ENCODE results near the gene RETN. TPM values are rescaled to one million over a fixed set of nuclear protein-coding genes. Genes with fewer than 3 reads are reported as not detected.

The RETN gene
- total and polyA plus RNA-seq, 2 of the 8 experiments (the other 6 are each of a cell fraction or from before 2014, with no cell fraction given) = not detected

DNA sequence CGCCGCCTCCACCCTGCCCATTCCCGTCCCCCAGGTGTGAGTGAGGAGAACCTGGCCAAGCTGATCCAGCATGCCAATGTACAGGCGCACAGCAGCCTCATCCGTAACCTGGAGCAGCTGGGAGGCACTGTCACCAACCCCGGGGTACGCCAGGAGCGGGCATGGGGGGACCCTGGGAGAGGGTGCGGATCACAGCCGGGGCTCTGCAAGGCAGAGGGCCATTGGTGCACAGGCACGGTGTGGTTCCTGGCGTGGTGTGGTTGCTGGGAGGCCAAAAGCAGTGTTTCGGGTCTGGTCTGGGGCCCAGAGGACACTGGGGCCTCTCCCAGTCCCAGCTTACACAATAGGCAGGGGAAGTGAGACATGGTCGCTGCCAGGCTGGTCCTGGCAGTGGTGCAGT is 23.7 kb upstream of the RETN start:
- no peaks in the 10 kb centered on the region for H3K79me2 ChIP-seq (ENCODE audit: control insufficient read depth in 1 of 2, insufficient read depth in 2 of 2, low read length in 2 of 2)
- H3K18ac ChIP-seq (ENCODE audit: extremely low read depth, low read length) = no peak overlapping the region
- H3K27me3 ChIP-seq (replicated peaks in 1 of 4; ENCODE audit: control insufficient read depth in 3 of 4, extremely low read depth in 1 of 4, insufficient read depth in 3 of 4, low read length in 3 of 4) = peaks cover 0 to under 1% (median 0%) of the 10 kb centered on the region in 4 experiments; a peak in 1 of 7 replicates
- H3K56ac ChIP-seq (replicated peaks; ENCODE audit: insufficient read length, low read depth, low read length) = no peak overlapping the region
- POLR2A ChIA-PET (ENCODE audit: partially characterized antibody) = interaction anchor here (0.6 to 1.8 kb wide), 3 partner anchors 10 to 81 kb away, joined by 3 to 8 read pairs (median 3); no protein-coding TSS in a partner anchor
- H4K8ac ChIP-seq (ENCODE audit: extremely low read depth, insufficient read depth, low read length) = no peak overlapping the region
- no peak overlapping the region for H3K14ac ChIP-seq (ENCODE audit: insufficient read length)
- H3K4ac ChIP-seq (replicated peaks; ENCODE audit: insufficient read length, low read depth, low read length) = no peak overlapping the region
- H2BK5ac ChIP-seq (ENCODE audit: low read depth, low read length) = no peak overlapping the region
- CTCF ChIA-PET (ENCODE audit: partially characterized antibody) = interaction anchor here (1.1 to 1.8 kb wide), 3 partner anchors 11 to 155 kb away, joined by 4 to 7 read pairs (median 6); no protein-coding TSS in a partner anchor
- FAIRE-seq = no peak
- no peak for DNase-seq (ENCODE audit: low read depth in 1 of 2, low spot score in 2 of 2)
- no peak overlapping the region for H2AFZ ChIP-seq (ENCODE audit: low read length)
- WGBS, 2 experiments (ENCODE audit: extremely low coverage in 1 of 2, insufficient coverage in 1 of 2, insufficient read length in 1 of 2, insufficient replicate concordance in 2 of 2, low coverage in 1 of 2, low lambda C conversion rate in 2 of 2, missing lambda C conversion rate in 1 of 2) = 89% methylated on average over 14 of the region's 14 CpGs; no CpG with 5 or more reads in 1 of the 2 experiments
- H2BK20ac ChIP-seq (ENCODE audit: low read length) = no peak overlapping the region
- peaks cover 2% of the 10 kb centered on the region; the same call in 1 of the 2 replicates for H3K23me2 ChIP-seq (ENCODE audit: low read depth, low read length)
- no peaks in the 10 kb centered on the region; the same call in 1 of the 2 replicates for H3K79me1 ChIP-seq (ENCODE audit: low read depth, low read length)
- no peak overlapping the region for H2AK5ac ChIP-seq (ENCODE audit: low read depth, low read length)
- H3K36me3 ChIP-seq (ENCODE audit: control insufficient read depth in 2 of 4, insufficient read depth in 4 of 4, low read length in 3 of 4) = peaks cover 0 to 3% (median 0%) of the 10 kb centered on the region in 4 experiments; a peak in 2 of 8 replicates
- no peak overlapping the region for H3K4me3 ChIP-seq (ENCODE audit: extremely low read depth in 1 of 4, insufficient read depth in 2 of 4, low read depth in 3 of 4, low read length in 4 of 4)
- H2BK15ac ChIP-seq (ENCODE audit: low read length) = no peak overlapping the region
- no peak overlapping the region for H3K4me2 ChIP-seq (ENCODE audit: insufficient read depth in 1 of 2, low read depth in 2 of 2, low read length in 2 of 2)
- H3K4me1 ChIP-seq (replicated peaks in 1 of 4; ENCODE audit: control insufficient read depth in 3 of 4, insufficient read depth in 4 of 4, low read length in 3 of 4) = peaks cover 0 to 5% (median 0%) of the 10 kb centered on the region in 4 experiments; a peak in 2 of 7 replicates
- H4K20me1 ChIP-seq (replicated peaks in 1 of 2; ENCODE audit: control insufficient read depth in 1 of 2, insufficient read depth in 2 of 2, low read length in 2 of 2) = peaks cover 0 to 10% of the 10 kb centered on the region in 2 experiments
- no peak overlapping the region for H4K91ac ChIP-seq (replicated peaks; ENCODE audit: insufficient read length, low read length)
- H2BK120ac ChIP-seq (replicated peaks; ENCODE audit: low read depth, low read length) = no peak overlapping the region
- H3K27ac ChIP-seq (ENCODE audit: low read depth, low read length) = no peak overlapping the region
- no peak overlapping the region for H3K23ac ChIP-seq (ENCODE audit: insufficient read length)
- no peak overlapping the region for H4K5ac ChIP-seq (ENCODE audit: insufficient read length, low read depth, low read length)
- H3K9me3 ChIP-seq (ENCODE audit: insufficient read depth in 2 of 2, low read depth in 1 of 2, low read length in 1 of 2) = no peaks in the 10 kb centered on the region
- H3K9ac ChIP-seq (replicated peaks in 1 of 4; ENCODE audit: extremely low read depth in 1 of 4, low read depth in 3 of 4, low read length in 3 of 4) = no peak overlapping the region
- H2BK12ac ChIP-seq (ENCODE audit: low read depth, low read length) = no peak overlapping the region
- TF ChIP-seq CREB1 (IDR thresholded peaks at IDR 0.05) (no peak), SIX5 (IDR thresholded peaks at IDR 0.05; ENCODE audit: low read depth, low read length) (no peak), ASH2L (IDR thresholded peaks at IDR 0.05; ENCODE audit: low read length) (no peak), TBP (IDR thresholded peaks at IDR 0.05; ENCODE audit: low read depth, low read length) (no peak), JUND (IDR thresholded peaks at IDR 0.05; ENCODE audit: low read length) (no peak), RXRA (IDR thresholded peaks at IDR 0.05; ENCODE audit: insufficient read depth, low read depth, low read length) (no peak), GABPA (IDR thresholded peaks at IDR 0.05; ENCODE audit: borderline replicate concordance, insufficient read depth, low read length) (no peak), KDM4A (IDR thresholded peaks at IDR 0.05; ENCODE audit: low read depth, low read length, severe bottlenecking) (no peak), SP4 (IDR thresholded peaks at IDR 0.05; ENCODE audit: low read length) (no peak), CHD1 (IDR thresholded peaks at IDR 0.05; ENCODE audit: low read depth, low read length) (no peak)
- TF ChIP-seq, protein P1, sequence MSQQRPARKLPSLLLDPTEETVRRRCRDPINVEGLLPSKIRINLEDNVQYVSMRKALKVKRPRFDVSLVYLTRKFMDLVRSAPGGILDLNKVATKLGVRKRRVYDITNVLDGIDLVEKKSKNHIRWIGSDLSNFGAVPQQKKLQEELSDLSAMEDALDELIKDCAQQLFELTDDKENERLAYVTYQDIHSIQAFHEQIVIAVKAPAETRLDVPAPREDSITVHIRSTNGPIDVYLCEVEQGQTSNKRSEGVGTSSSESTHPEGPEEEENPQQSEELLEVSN (IDR thresholded peaks at IDR 0.05) = no peak

Data from H1 (cell line).